ENCODE results near the gene DDX28.

DDX28 gene, protein sequence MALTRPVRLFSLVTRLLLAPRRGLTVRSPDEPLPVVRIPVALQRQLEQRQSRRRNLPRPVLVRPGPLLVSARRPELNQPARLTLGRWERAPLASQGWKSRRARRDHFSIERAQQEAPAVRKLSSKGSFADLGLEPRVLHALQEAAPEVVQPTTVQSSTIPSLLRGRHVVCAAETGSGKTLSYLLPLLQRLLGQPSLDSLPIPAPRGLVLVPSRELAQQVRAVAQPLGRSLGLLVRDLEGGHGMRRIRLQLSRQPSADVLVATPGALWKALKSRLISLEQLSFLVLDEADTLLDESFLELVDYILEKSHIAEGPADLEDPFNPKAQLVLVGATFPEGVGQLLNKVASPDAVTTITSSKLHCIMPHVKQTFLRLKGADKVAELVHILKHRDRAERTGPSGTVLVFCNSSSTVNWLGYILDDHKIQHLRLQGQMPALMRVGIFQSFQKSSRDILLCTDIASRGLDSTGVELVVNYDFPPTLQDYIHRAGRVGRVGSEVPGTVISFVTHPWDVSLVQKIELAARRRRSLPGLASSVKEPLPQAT

DNA sequence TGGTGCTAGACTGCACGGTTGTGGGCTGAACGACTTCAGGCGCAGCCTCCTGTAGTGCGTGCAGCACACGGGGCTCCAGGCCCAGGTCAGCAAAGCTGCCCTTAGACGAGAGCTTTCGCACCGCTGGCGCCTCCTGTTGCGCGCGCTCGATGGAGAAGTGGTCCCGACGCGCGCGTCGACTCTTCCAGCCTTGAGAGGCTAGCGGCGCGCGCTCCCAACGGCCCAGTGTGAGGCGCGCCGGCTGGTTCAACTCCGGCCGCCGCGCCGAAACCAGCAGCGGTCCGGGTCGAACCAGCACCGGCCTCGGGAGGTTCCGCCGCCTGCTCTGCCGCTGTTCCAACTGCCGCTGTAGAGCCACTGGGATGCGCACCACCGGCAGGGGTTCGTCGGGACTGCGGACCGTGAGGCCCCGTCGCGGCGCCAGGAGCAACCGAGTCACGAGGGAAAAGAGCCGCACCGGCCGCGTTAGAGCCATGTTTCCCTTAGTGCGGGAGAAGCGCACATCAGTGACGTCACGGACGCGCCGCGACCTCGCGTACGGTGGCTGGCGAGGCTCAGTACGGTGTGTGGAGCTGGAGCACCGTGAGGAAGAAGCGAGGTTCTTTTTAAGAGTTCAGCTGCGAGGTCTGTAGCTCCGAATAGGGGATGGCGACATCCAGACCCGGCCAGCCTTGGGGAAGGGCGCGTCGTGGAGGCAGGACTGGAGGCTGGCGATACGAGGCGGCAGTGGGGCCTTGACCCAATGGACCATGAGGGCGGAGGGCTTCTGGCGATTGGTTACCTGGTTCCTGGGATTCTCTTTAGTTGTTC is at the start of gene DDX28, which contains the start of gene DUS2:
DDX28 (minus strand) TSS at position 505 of the 810 bp plus-strand sequence; CDS start at position 475, 30 bp downstream.
DUS2 (plus strand) TSS at position 557 of the 810 bp plus-strand sequence. CDS start 14,740 bp downstream, outside the sequence.
- DNase-seq (ENCODE audit: low read depth in 2 of 2): peak; percentile 87 to 92

DNA sequence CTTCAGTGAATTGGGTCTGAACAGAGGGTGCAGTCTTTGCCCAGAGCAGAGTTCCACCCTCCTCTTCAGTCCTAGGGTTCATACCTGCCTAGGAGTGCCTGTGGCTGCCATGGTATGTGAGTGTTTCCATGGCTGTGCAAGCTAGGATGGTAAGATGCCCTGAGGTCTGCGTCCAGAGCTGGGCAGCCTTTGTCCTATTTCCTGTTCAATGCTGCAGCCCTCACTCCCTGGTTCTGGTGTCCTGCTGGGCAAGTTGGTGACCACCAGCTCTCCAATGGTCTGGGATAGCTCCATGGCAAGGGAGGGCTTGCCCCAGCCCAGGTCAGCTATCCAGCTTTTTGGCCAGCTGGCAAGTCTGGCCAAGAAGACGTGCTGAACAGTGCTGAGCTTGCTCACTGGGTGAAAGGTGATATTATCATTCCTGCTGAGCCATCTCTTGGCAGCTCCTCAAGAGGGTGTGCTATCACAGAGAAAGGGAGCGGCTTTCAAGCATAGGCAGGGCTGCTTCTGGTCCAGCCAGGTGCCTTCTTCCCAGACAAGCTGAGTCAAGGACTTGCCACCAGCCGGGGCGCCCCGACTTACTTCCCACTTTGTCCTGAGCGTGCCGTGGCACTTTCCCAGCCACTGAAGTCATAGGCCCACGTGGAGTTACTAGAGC is 49.1 kb upstream of the DDX28 start:
- no peak for DNase-seq (ENCODE audit: low read depth in 2 of 2)

DNA sequence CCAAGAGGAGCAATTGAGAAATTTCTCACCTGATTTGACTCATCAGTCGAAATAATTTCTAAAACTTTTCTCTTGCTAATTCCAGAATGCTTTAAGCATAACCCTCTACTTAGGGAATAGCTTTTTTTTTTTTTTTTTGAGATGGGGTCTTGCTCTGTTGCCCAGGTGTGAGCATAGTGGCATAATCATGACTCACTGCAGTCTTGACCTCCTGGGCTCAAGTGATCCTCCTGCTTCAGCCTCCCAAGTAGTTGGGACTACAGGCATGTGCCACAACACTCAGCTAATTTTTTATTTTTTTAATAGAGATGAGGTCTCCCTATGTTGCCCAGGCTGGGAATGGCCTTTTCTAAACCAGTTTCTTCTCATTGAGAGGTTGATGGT is 48.5 kb upstream of the DDX28 start:
- DNase-seq (ENCODE audit: low read depth in 2 of 2): no peak

DNA sequence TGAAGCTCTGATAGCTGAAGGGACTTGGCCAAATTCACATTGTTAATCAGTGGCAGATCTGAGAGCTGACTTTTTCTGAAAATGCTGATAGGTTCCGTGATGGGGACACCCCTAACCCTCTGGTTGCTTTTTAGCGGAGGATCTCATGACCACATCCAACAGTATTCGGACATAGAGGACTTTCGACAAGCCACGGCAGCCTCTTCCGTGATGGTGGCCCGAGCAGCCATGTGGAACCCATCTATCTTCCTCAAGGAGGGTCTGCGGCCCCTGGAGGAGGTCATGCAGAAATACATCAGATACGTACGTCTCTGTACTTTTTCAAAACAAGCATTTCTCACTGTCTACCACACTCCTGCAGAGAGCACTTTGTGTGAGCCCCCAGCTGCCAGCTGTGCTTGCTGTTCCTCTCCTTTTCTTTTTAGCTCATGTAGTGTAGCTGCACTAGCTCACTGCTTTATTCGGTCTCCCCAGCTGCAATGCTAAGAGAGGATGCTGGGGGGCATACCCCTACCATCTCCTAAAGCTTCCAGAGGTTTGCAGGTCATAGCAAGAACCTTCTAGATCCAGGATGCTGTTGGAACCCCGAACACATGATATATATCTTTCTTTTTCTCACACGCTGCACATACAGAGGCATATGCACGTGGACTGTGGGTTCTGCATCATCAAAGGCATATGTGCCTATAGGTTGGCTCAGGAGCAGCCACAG is 47.9 kb upstream of the DDX28 start:
- no peak for DNase-seq (ENCODE audit: low read depth in 2 of 2)

DNA sequence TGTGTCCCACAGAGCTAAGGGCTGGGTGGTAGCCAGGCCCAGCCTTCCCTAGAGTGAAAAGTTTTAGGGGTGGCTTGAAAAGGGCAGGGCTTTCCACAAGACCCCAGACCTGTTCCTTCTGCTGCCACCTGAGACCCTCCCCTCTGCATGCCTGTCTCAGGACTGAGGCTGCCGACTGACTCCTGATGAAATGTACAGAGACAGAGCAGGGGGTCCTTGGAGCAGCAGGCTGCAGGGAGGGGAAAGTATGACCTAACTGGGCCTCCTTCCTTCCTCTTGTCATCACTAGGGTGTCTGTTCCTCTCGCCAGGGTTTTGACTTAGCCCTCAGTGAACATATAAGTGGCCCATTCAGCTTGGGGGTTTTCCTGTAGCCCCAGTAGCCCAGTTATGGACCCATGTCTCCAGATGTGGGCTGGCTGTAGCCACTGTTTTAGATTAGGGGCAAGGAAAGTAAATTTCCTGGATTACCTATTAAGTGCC is 47.3 kb upstream of the DDX28 start:
- no peak for DNase-seq (ENCODE audit: low read depth in 2 of 2)

DNA sequence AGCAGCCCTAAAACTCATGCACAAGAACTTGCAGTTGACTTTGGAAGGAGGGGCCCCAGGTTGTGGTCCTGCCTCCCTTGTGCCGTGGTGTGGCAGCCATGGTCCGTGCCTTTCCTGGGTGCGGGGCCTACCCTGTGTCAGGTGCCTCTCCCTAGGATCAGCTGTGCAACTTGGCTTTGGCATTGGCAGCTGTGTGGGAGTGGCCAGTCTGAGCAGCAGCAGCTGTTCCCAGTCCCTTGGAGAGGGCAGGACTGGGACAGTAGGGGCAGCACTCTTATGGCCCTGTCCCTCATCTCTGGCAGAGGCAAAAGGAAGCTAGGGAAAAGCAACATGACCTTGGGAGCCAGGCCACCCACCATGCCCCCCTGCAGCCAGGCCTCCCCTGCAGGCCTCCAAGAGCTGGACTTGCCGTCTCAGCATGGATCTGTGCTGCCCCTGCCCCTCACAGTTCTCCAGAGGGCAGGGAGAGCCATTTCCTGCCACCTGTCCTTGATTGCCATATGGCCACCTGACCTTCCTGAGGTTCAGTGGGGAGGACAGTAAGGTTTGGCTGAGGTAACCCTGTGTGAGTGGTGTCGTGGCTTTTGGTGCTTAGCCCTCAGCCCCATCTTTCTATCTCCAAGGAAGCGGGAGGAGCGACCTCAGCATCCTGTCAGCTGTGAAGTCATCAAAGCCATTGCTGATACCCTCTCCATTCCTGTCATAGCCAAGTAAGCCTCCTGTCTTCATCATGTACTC is 46.6 kb upstream of the DDX28 start:
- DNase-seq (ENCODE audit: low read depth in 2 of 2): no peak

DNA sequence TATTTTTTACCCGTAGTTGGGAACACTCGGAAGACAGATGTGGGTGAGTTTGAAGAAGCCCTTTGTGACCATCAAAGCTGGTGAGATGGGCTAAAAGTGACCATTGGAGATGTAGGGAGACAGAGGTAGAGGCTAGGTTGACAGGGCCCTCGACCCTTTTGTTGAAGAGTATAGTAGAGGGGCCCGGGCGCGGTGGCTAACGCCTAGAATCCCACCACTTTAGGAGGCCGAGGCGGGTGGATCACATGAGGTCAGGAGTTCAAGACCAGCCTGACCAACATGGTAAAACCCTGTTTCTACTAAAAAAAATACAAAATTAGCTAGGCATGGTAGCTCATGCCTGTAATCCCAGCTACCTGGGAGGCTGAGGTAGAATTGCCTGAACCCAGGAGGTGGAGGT is 45.9 kb upstream of the DDX28 start:
- DNase-seq (ENCODE audit: low read depth in 2 of 2): no peak

DNA sequence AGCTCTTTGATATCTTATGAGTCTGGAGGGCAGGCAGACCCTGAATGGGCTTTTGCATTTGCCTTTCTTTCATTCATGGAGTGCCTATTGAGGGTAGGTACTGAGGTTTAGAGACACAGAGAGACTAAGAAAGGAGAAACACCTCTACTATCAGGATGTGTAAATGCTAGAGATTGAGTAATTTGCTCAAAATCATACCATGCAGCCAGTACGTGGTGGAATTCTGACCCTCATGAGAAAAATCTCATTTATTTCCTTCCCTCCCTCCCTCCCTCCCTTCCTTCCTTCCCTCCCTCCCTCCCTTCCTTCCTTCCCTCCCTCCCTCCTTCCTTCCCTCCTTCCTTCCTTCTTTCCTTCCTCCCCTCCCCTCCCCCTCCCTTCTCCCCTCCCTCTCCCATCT is 43.7 kb upstream of the DDX28 start:
- DNase-seq (ENCODE audit: low read depth in 2 of 2): no peak

DNA sequence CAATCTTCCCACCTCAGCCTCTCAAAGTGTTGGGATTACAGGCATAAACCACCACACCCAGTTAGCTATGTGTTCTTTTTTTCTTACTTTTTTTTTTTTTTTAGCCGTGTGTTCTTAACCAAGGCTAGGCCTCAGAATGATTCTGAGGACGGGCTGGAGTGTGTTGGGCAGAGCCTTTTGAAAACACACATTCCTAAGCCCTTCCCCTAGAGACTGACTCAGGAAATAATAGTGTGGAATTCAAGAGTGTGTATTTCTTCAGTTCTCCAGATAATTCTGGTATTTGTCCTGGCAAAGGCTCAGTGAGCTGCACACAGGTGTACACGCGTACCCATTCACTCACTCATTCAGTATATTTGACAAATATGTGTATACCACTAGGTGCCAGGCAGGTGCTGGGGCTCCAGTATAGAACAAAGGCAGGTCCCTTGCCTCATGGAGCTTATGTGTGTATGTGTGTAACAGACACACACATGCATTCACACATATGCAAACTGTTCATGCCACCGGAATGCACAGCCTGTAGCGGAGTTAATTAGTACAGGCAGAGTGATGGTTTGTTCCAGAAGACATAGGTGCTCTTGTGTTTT is 42.8 kb upstream of the DDX28 start:
- DNase-seq (ENCODE audit: low read depth in 2 of 2): no peak

DNA sequence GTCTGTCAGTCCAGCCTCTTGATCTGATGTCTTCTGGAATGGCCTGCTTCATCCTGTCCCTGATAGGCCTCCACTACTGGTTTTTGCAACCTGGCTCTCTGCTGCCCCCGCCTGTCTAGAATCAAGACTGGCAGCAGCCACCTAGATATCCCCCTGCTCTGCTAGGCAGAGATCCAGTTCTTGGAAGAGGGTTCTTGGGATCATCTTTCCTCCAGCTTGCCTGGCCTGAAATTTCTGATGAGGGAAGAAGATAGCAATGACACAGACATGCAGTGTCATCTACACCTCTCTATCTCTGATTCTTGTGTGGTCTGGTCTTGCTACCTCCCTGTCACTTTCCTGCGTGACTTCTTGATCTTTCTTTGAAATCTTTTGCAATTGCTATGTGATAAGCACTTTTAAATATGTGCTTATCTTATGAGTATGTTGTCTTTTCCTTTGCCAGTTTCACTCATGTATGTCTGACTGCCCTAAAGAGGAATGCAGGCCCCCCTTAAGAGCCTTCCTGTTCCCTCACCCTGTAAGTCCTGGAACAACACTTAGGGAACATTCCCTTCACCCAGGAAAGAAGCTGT is 41.8 kb upstream of the DDX28 start:
- DNase-seq (ENCODE audit: low read depth in 2 of 2): peak; percentile 43 to 57

DNA sequence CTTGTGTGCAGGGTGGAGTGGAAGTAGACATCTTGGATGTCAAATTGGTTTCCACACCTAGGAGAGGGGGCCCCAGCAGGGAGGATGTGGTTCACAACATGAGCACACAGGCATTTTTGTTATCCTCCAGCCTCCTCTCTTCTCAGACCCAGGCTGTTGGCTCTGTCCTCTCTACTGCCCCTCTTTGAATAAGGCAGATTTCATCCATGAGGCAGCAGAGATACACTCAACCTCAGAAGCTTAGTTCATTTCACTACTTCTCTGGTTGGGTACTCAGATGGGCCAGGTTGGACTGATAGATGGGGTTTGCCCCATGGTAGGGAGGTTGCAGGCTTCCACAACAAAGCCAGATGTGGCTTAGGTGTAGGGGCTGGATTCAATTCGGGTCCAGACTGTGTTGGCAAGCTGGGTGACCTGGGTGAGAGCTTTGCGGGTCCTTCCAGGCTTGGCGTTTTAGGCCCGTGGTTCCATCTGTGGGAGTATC is 39.9 kb upstream of the DDX28 start:
- no peak for DNase-seq (ENCODE audit: low read depth in 2 of 2)

DNA sequence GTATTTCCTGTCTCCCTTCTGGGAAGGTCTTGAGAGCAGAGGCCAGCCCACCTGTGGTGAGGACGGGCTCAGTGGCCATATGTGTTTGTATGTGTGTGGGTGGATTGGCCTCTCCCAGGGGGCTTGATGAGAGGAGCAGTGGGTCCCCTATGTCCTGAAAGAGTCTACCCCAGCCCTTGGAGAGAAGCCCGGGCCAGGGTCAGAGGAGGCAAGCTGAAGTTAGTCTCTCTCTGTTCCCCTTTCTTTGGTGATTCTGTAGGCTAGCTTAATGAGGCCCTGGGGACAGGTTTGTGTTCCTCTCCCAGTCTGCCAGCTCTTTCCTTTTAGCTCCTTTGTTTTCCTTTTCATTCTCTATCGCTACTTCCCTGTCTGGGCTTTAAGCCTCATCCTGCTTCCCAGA is 38.4 kb upstream of the DDX28 start:
- no peak for DNase-seq (ENCODE audit: low read depth in 2 of 2)

DNA sequence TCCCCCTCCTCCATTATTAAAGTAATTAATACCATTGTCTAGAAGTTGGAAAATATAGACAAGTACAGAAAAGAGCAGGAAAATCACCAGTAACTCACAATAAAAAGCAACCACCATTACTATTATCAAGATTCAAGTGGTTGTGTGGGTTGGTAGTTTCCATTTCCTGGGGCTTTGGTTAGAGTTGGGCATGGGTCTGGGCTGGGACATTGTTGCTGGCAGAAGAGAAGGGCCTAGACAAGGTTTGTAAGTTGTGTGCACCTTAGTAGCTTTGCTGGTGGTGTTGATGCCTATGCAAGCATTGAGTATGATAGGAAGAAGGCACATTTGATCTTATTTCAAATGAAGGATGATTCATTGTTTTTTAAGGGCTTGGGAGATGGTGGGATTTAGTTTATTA is 36.8 kb upstream of the DDX28 start:
- no peak for DNase-seq (ENCODE audit: low read depth in 2 of 2)

DNA sequence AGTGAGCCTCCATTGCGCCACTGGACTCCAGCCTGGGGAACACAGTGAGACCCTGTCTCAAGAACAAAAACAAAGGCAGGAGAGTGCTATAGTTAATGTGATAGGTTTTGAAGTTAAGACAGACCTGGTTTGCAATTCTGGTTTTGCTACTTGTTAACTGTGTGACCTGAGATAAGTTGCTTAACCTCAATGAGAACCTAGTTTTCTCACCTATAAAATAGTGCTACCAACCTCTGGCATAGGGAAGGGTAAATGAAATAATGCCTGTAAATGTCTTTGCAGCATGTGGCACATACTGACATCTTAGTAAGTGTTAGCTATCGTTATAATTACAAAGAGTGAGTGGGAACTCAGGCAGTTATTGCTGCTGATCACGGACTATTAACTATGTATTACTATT is 32.4 kb upstream of the DDX28 start:
- no peak for DNase-seq (ENCODE audit: low read depth in 2 of 2)

DNA sequence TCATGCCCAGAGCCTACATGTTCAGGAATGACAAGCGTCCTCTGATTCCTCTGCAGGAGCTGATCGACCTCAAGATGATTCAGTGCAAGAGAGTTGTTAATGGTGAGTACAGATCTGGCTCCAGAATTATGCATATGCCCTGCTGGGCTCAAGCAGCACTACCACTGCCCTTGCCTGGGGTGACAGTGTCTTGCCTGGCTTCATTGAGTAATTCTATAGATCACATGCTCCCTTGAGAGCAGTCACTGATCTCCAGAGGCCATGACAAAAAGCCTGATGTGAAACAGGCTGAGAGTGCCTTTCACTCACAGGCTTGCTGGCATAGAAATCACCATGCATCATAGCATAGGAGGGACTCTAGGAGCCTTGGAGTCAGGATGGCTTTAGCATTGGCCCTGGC is 26.4 kb upstream of the DDX28 start:
- no peak for DNase-seq (ENCODE audit: low read depth in 2 of 2)

DNA sequence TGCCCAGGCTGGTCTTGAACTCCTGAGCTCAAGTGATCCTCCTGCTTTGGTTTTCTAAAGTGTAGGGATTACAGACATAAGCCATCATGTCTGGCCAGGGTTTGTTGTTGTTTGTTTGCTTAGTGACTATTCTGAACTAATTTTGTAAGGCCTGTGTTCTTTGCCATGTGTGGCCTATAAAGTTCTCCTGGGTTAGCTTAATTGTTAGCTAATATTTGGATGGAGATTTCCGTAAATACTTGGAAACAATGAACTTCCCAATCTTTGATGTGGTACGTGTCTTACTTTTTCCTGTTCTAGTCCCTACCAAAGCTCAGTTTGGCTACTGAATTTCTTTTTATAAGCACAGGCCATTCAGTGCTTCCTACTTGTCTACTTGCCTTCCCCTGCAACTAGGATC is 25.0 kb upstream of the DDX28 start:
- DNase-seq (ENCODE audit: low read depth in 2 of 2): no peak

DNA sequence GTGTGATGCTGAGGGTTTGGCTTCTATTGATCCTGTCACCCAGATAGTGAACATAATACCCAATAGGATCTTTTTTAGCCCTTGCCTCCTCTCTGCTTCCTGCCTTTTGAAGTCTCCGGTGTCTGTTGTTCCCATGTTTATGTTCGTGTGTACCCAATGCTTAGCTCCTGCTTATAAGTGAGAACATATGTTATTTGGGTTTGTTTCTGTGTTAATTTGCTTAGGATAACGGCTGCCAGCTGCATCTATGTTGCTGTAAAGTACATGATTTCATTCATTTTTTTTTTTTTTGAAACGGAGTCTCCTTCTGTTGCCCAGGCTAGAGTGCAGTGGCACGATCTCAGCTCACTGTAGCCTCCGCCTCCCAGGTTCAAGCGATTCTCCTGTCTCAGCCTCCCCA is 23.1 kb upstream of the DDX28 start:
- no peak for DNase-seq (ENCODE audit: low read depth in 2 of 2)

DNA sequence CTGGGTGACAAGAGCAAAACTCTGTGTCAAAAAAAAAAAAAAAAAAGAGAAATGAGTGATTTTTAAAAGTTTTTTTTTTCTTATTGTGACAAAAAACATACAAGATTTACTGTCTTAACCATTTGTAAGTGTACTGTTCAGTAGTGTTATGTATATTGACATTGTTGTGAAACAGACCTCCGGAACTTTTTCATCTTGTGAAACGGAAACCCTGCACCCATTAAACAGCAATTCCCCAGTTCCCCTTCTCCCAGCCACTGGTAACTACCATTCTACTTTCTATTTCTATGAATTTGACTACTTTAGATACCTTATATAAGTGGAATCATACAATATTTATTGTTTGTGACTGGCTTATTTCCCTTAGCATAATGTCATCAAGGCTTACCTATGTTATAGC is 18.8 kb upstream of the DDX28 start:
- DNase-seq (ENCODE audit: low read depth in 2 of 2): no peak

DNA sequence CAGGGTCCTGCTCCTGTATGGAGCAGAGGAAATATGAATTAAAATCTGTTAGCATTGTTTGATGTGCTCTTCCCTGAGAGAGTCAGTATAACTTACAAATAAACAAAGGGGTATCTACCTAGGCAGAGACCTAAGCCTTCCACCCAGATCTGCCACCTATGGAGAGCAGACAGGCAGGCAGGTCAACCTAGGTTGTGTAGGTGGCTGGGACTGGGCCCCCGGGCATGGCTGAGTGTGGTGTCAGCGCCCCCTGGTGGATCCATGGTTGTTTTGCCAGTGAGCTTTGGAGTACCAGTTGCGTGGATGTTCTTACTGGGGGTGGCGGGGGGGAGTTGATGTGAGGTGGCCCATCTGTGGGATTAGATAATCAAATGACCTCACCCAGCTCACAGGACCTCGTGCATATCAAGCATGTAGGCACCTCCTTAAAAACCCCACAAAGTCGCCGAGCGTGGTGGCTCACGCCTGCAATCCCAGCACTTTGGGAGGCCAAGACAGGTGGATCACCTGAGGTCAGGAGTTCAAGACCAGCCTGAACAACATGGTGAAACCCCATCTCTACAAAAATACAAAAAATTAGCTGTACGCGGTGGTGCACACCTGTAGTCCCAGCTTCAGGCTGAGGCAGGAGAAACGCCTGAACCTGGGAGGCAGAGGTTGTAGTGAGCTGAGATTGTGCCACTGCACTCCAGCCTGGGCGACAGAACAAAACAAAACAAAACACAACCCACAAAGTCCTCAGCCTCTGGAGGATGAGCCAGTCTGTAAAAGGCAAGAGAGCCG is 17.7 kb upstream of the DDX28 start:
- peak; percentile 81 to 84 for DNase-seq (ENCODE audit: low read depth in 2 of 2)

All from stimulated activated CD8-positive, alpha-beta memory T cell treated with anti-CD3 and anti-CD28 coated beads, Interleukin-2, amount 100 ng/mL, for 48 hours (primary cell).